DND-41 (cell line): Measurements from ENCODE around the gene WDR45B.

Experiments
- ATAC-seq: fragments of 200-7000 bp; cut with Tn5 transposase; 3 replicates; pipeline ENCODE4 v1.9.1; 2021; ENCODE audit warnings: low read depth; ENCODE audit not compliant: insufficient read depth
- DNase-seq: peaks from one replicate; pipeline ENCODE4 v3.0.0-alpha.2; 2020
- H2AFZ ChIP-seq: 2 replicates; pipeline ENCODE4 v1.6.0; 2012; ENCODE audit warnings: low read depth, low read length
- H3K27ac ChIP-seq: 2 replicates; pipeline ENCODE4 v1.5.1; 2012; ENCODE audit warnings: low read length, inconsistent platforms
- H3K27me3 ChIP-seq: fragments of 200-600 bp; sonication (generic); 2 replicates; pipeline ENCODE4 v1.6.0; 2012; ENCODE audit warnings: low read length, mild to moderate bottlenecking, inconsistent platforms; ENCODE audit not compliant: insufficient read depth, poor library complexity
- H3K36me3 ChIP-seq: 2 replicates; pipeline ENCODE4 v1.5.1; 2012; ENCODE audit warnings: low read length, inconsistent platforms; ENCODE audit not compliant: insufficient read depth
- H3K4me1 ChIP-seq: 2 replicates; pipeline ENCODE4 v1.5.1; 2012; ENCODE audit warnings: mild to moderate bottlenecking, low read length; ENCODE audit not compliant: insufficient read depth
- H3K4me2 ChIP-seq: 2 replicates; pipeline ENCODE4 v1.6.0; 2012; ENCODE audit warnings: mild to moderate bottlenecking, moderate library complexity, low read length, inconsistent platforms; ENCODE audit not compliant: insufficient read depth
- H3K4me3 ChIP-seq, 2 experiments: fragments of 200-600 bp in 1 of 2; shearing (Covaris generic) in 1 of 2; 2 replicates each; pipeline ENCODE4 v1.5.1; 2012 to 2016; ENCODE audit warnings: inconsistent platforms in 2 of 2, low read length in 2 of 2, mild to moderate bottlenecking in 2 of 2, low read depth in 1 of 2, moderate library complexity in 1 of 2
- H3K79me2 ChIP-seq: 2 replicates; pipeline ENCODE4 v1.6.0; 2012; ENCODE audit warnings: low read length, inconsistent platforms; ENCODE audit not compliant: insufficient read depth
- H3K9ac ChIP-seq: 2 replicates; pipeline ENCODE4 v1.6.0; 2012; ENCODE audit warnings: low read depth, mild to moderate bottlenecking, inconsistent platforms, low read length, moderate library complexity
- H3K9me3 ChIP-seq: 2 replicates; pipeline ENCODE4 v1.5.1; 2012; ENCODE audit warnings: low read length, moderate library complexity, mild to moderate bottlenecking, inconsistent platforms; ENCODE audit not compliant: insufficient read depth, severe bottlenecking
- H4K20me1 ChIP-seq: 2 replicates; pipeline ENCODE4 v1.6.0; 2012; ENCODE audit warnings: low read length; ENCODE audit not compliant: insufficient read depth
- EZH2 ChIP-seq: IDR thresholded peaks from 3 replicates; pipeline ENCODE4 v1.6.1; 2012; ENCODE audit warnings: borderline replicate concordance, low read depth, mild to moderate bottlenecking, moderate library complexity, low read length, inconsistent platforms; ENCODE audit not compliant: severe bottlenecking
- TF ChIP-seq, protein P1 (sequence below): IDR thresholded peaks from 2 replicates; pipeline ENCODE4 v1.5.1; 2012; ENCODE audit warnings: borderline replicate concordance, low read length, moderate library complexity, mild to moderate bottlenecking; ENCODE audit not compliant: poor library complexity, severe bottlenecking; ENCODE audit errors: extremely low read depth

The WDR45B gene

DNA sequence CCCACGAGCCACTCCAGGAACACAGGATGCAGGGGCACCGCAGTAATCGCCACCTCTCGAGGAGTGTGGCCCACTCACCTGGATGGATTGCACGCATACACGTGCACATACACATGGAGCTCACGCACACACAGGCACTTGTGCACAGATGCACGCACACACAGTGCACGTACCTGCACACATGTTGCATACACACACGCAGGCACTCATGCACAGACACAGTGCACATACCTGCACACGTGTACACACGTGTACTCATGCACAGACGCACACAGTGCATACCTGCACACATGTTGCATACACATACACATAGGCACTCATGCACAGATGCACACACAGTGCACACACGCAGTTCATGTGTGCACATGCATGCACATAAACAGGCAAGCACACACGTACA lies 11.6 kb upstream of the WDR45B start:
- TF ChIP-seq, protein P1, sequence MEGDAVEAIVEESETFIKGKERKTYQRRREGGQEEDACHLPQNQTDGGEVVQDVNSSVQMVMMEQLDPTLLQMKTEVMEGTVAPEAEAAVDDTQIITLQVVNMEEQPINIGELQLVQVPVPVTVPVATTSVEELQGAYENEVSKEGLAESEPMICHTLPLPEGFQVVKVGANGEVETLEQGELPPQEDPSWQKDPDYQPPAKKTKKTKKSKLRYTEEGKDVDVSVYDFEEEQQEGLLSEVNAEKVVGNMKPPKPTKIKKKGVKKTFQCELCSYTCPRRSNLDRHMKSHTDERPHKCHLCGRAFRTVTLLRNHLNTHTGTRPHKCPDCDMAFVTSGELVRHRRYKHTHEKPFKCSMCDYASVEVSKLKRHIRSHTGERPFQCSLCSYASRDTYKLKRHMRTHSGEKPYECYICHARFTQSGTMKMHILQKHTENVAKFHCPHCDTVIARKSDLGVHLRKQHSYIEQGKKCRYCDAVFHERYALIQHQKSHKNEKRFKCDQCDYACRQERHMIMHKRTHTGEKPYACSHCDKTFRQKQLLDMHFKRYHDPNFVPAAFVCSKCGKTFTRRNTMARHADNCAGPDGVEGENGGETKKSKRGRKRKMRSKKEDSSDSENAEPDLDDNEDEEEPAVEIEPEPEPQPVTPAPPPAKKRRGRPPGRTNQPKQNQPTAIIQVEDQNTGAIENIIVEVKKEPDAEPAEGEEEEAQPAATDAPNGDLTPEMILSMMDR = no peak
- TF ChIP-seq EZH2 = no peak
- no peak for ATAC-seq

GRCh38 chr17:82658796-82659452 lies 10.7 kb upstream of the WDR45B start:
- no peaks in the 10 kb centered on the region for H3K9me3 ChIP-seq
- H3K27me3 ChIP-seq = no peaks in the 10 kb centered on the region
- H3K4me2 ChIP-seq = no peak overlapping the region
- H3K4me1 ChIP-seq = no peaks in the 10 kb centered on the region
- no peaks in the 10 kb centered on the region for H3K79me2 ChIP-seq
- no peak for ATAC-seq
- H3K9ac ChIP-seq = no peak overlapping the region
- H2AFZ ChIP-seq = no peak overlapping the region
- TF ChIP-seq, protein P1 = no peak
- no peak for TF ChIP-seq EZH2
- no peak overlapping the region for H3K4me3 ChIP-seq
- H3K36me3 ChIP-seq = peaks cover 11% of the 10 kb centered on the region
- H3K27ac ChIP-seq = no peak overlapping the region
- DNase-seq = no peak
- H4K20me1 ChIP-seq = no peaks in the 10 kb centered on the region

More for the DNA sequence above, 11.6 kb upstream of the WDR45B start:
- no peak overlapping the region for H2AFZ ChIP-seq
- H3K36me3 ChIP-seq = peaks cover 11% of the 10 kb centered on the region
- no peak overlapping the region for H3K4me2 ChIP-seq
- H3K79me2 ChIP-seq = no peaks in the 10 kb centered on the region
- DNase-seq = no peak
- H3K9ac ChIP-seq = no peak overlapping the region
- H3K9me3 ChIP-seq = no peaks in the 10 kb centered on the region
- H3K4me1 ChIP-seq = no peaks in the 10 kb centered on the region
- H3K27ac ChIP-seq = no peak overlapping the region
- H3K27me3 ChIP-seq = no peaks in the 10 kb centered on the region
- H3K4me3 ChIP-seq = no peak overlapping the region
- H4K20me1 ChIP-seq = no peaks in the 10 kb centered on the region

GRCh38 chr17:82658331-82658730 lies 10.1 kb upstream of the WDR45B start:
- ATAC-seq = no peak
- DNase-seq = no peak

More at GRCh38 chr17:82658331-82658730, 10.1 kb upstream of the WDR45B start:
- Histone ChIP-seq H3K27me3 (no peaks in the 10 kb centered on the region), H3K27ac (no peak overlapping the region), H3K4me1 (no peaks in the 10 kb centered on the region), H3K36me3 (peaks cover 11% of the 10 kb centered on the region), H3K79me2 (no peaks in the 10 kb centered on the region), H2AFZ (no peak overlapping the region), H3K4me2 (no peak overlapping the region), H4K20me1 (no peaks in the 10 kb centered on the region), H3K9ac (no peak overlapping the region), H3K9me3 (no peaks in the 10 kb centered on the region), H3K4me3 (no peak overlapping the region)
- TF ChIP-seq, protein P1 = no peak
- no peak for TF ChIP-seq EZH2
